Activated naive CD8-positive, alpha-beta T cell treated with anti-CD3 and anti-CD28 coated beads, Interleukin-2, amount 50 U/mL, for 24 hours (primary cell): Measurements from ENCODE around the gene ATP2A3.

Source experiments
- ATAC-seq: fragments of 150-1000 bp; cut with Tn5 transposase; one replicate; pipeline ENCODE4 v1.10.0; 2021
- DNase-seq: peaks from one replicate; pipeline ENCODE4 v3.0.0; 2021
- H3K27ac Mint-ChIP-seq: one replicate; pipeline ENCODE4 v1.8.0; 2021; ENCODE audit warnings: mild to moderate bottlenecking, mixed read lengths
- H3K27me3 Mint-ChIP-seq: one replicate; pipeline ENCODE4 v1.8.0; 2021; ENCODE audit warnings: mixed read lengths
- H3K36me3 Mint-ChIP-seq: one replicate; pipeline ENCODE4 v1.8.0; 2021; ENCODE audit warnings: low read depth, mixed read lengths
- H3K4me1 Mint-ChIP-seq: one replicate; pipeline ENCODE4 v1.8.0; 2021; ENCODE audit warnings: mixed read lengths
- H3K4me3 Mint-ChIP-seq: one replicate; pipeline ENCODE4 v1.8.0; 2021; ENCODE audit warnings: mild to moderate bottlenecking, moderate library complexity, mixed read lengths
- H3K9me3 Mint-ChIP-seq: one replicate; pipeline ENCODE4 v1.8.0; 2021; ENCODE audit warnings: mixed read lengths

Gene ATP2A3

DNA sequence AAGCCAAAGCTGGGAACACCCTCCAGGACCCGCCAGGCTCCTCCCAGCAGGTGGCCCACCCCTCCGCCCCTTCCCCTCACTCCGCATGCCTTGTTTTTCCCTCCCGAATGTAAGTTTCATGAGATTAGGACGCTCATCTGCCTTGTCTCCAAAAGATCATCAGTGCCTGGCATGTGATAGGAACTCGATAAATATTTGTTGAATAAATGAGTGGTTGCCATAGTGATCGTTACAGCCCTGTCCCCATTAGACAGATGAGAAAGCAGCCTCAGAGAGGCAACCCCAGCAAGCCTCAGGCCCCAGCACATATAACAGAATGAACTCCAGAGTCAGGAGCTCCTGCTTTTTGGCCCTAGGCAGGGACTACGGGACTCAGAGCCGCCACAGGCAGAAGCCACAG, 76.4 kb downstream of the ATP2A3 start:
- no peaks in the 10 kb centered on the region for H3K9me3 Mint-ChIP-seq
- ATAC-seq: no peak
- no peaks in the 10 kb centered on the region for H3K27me3 Mint-ChIP-seq
- H3K4me3 Mint-ChIP-seq: no peak overlapping the region
- H3K36me3 Mint-ChIP-seq: no peaks in the 10 kb centered on the region
- H3K27ac Mint-ChIP-seq: no peak overlapping the region
- DNase-seq: no peak
- H3K4me1 Mint-ChIP-seq: peaks cover 38% of the 10 kb centered on the region

DNA sequence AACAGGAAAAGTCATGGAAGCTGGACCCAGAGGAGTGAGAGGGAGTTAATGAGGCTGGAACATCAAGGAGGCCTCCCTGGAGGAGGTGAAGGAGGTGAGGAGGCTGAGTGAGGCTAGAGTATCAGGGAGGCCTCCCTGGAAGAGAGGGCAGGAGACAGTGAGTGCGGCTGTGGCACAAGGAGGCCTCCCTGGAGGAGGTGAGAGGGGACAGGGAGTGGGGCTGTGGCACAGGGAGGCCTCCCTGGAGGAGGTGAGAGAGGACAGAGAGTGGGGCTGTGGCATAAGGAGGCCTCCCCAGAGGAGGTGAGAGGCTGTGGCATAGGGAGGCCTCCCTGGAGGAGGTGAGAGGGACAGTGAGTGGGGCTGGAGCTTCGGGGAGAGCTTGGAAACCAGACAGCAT, 76.8 kb downstream of the ATP2A3 start:
- Mint-ChIP-seq H3K27ac (peak overlapping the region; percentile 56), H3K4me1 (peaks cover 38% of the 10 kb centered on the region), H3K4me3 (no peak overlapping the region), H3K9me3 (no peaks in the 10 kb centered on the region), H3K27me3 (no peaks in the 10 kb centered on the region), H3K36me3 (no peaks in the 10 kb centered on the region)
- no peak for ATAC-seq
- no peak for DNase-seq

DNA sequence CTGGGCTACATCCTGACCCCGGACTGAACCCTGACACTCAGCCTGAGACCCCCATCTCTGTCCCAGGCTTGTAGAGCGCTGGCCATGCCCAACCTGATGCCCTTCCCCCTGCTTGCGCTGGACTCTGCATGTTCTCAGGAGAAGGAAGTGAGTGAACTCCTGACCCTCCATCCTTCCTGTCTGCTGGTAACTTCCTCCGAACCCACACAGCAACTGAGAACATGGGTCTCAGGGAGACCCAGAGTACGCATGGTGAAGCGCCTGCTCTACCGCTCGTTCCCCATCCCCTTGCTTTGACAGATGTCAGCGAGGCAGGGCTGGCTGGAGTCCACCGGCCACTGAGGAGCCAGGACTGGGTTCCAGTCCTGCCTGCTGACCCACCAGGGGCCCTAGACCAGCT, 77.5 kb downstream of the ATP2A3 start:
- no peak overlapping the region for H3K4me3 Mint-ChIP-seq
- DNase-seq (no peak), ATAC-seq (no peak)
- no peaks in the 10 kb centered on the region for H3K27me3 Mint-ChIP-seq
- H3K9me3 Mint-ChIP-seq: no peaks in the 10 kb centered on the region
- peaks cover 35% of the 10 kb centered on the region for H3K4me1 Mint-ChIP-seq
- no peaks in the 10 kb centered on the region for H3K36me3 Mint-ChIP-seq
- no peak overlapping the region for H3K27ac Mint-ChIP-seq

DNA sequence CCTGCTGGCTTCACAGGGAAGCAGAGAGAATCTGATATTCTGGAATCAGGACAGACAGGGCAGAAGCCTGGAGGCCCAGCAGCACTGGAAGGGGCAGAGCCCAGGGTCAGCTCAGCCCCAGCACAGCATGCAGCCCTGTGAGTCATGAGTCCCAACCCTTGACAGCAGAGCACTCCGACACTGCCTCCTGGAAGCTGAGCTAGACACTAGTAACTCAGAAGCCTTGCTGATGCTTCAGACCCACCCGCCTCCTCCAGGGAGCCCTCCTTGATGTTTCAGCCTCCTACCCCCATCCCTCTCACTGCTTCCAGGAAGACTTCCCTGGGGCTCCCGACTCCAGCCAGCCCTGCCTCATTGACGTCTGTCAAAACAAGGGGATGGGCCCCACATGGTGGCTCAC, 78.3 kb downstream of the ATP2A3 start:
- Mint-ChIP-seq H3K36me3 (no peaks in the 10 kb centered on the region), H3K27ac (no peak overlapping the region), H3K4me3 (no peak overlapping the region), H3K27me3 (no peaks in the 10 kb centered on the region), H3K9me3 (no peaks in the 10 kb centered on the region), H3K4me1 (peaks cover 27% of the 10 kb centered on the region)
- no peak for ATAC-seq
- DNase-seq: no peak

DNA sequence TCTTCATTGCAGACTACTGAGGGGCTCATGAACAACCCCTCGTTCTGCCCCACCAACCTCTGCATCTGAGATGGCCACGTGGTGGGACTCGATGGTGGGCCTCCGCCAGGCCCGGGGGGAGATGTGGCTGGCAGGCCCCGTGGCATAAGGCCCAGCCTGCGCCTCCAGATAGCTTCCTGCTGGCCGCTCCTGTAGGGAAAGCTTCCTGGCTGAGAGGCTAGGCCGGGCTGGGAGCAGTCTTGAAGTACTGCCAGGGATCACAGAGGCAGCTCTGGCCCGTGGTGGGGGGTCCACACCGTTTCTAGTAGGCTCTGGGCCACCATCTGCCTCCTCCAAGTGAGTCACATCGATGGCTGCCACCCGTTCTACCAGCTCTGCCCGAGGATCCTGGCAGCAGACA, 79.0 kb downstream of the ATP2A3 start:
- Mint-ChIP-seq H3K27me3 (no peaks in the 10 kb centered on the region), H3K27ac (no peak overlapping the region), H3K4me1 (peaks cover 22% of the 10 kb centered on the region), H3K9me3 (no peaks in the 10 kb centered on the region), H3K36me3 (no peaks in the 10 kb centered on the region), H3K4me3 (no peak overlapping the region)
- ATAC-seq (no peak), DNase-seq (no peak)

DNA sequence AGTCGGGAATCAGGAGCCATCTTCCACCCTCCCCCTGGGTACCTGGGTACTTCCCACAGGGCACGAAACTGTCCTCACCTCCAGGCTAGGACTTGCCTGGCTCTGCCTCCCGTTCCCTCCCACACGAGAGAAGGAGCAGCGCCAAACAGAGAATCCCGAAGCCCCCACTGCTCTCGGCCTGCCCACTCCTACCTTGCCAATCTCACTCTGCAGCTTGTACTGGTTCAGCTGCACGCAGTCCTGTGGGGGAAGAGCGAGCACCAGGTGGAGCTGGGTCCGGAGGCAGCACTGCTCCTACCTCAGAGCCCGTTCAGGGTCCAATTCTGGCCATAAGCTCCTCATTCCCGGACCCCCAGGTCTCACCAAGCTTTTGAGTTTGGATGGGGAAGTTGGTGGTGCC, 80.0 kb downstream of the ATP2A3 start:
- ATAC-seq: no peak
- no peak overlapping the region for H3K4me3 Mint-ChIP-seq
- no peak for DNase-seq
- no peaks in the 10 kb centered on the region for H3K36me3 Mint-ChIP-seq
- H3K9me3 Mint-ChIP-seq: no peaks in the 10 kb centered on the region
- H3K27ac Mint-ChIP-seq: no peak overlapping the region
- H3K27me3 Mint-ChIP-seq: no peaks in the 10 kb centered on the region
- H3K4me1 Mint-ChIP-seq: peaks cover 16% of the 10 kb centered on the region

DNA sequence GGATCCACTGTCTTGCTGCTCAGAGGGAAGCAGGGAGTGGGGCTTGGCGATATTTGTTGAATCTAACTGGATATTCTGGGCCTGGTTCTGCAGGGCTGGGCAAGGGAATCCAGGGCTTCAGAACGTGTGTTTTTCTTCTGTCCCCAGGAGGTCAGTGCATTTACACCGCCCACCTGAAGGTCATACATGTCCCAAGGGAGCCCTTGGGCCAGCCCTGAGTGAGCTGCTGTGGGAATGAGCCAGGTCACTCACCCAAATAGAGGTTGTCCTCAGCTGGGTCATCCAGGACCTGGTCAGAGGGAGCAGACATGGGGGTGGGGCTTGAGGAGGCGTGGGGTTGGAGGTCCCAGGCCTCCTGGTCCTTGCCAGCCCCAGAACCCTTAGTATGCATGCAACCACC, 82.0 kb downstream of the ATP2A3 start:
- H3K4me3 Mint-ChIP-seq: no peak overlapping the region
- no peaks in the 10 kb centered on the region for H3K9me3 Mint-ChIP-seq
- peaks cover 10% of the 10 kb centered on the region for H3K4me1 Mint-ChIP-seq
- ATAC-seq (no peak), DNase-seq (no peak)
- no peaks in the 10 kb centered on the region for H3K36me3 Mint-ChIP-seq
- no peaks in the 10 kb centered on the region for H3K27me3 Mint-ChIP-seq
- no peak overlapping the region for H3K27ac Mint-ChIP-seq

DNA sequence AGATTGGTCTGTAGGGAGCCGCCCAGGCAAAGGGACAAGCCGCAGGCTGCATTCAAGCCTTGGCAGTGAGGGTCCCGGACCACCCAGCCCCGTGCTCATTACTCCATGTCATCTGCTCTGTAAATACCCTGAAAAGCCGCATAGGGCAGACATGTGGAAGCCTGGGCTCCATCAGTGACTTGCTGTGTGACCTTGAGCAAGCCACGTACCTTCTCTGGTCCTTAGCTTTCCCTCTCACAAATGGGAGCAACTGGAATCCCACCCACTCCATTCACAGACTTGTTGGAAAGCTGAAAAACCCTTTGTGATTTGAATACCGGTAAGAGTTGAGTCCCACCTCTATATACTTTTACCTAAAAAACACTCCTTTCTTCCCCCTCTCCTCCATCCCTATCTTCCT, 83.3 kb downstream of the ATP2A3 start:
- no peak for ATAC-seq
- Mint-ChIP-seq H3K36me3 (peaks cover 1% of the 10 kb centered on the region), H3K27ac (no peak overlapping the region)

DNA sequence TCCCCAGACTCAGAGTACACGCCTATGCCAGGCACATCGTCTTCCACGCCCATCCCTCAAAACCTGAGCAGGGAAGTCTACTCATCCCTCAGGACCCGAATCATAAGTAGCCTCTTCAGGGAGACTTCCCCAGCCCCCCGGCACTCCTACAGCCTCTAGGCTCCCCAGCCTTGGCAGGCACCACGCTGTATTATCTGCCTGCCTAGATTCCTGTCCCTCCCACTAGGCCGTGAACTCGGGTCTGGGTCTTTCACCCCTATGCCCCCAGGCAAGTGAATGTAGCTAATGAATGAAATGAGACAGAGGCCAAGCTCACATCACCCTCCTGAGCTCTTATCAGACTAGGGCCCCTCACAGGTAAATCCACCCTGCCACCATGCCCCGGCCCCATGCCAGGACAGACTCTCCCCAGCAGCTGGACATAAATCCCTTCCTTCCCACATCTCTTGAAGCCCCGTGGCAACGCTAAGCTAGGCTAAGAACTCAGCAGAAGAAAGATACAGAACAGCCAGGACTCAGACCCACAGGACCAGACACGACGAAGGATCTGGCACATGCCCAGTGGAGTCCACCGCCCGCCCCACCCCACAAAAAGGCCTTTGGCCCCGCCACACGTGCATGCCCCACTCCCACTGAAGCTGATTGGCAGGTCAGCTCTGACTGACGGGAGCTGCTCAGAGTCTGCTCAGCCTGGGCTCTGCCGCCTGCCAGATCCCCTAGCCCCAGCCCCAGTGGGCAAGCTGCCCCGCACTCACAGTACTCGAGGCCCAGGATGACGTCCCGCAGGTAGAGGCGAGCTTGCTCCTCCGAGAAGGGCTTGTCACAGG, 84.4 kb downstream of the ATP2A3 start:
- H3K27me3 Mint-ChIP-seq: no peaks in the 10 kb centered on the region
- H3K36me3 Mint-ChIP-seq: peaks cover 7% of the 10 kb centered on the region
- no peak overlapping the region for H3K4me3 Mint-ChIP-seq
- ATAC-seq (no peak), DNase-seq (no peak)
- no peaks in the 10 kb centered on the region for H3K9me3 Mint-ChIP-seq
- no peaks in the 10 kb centered on the region for H3K4me1 Mint-ChIP-seq
- no peak overlapping the region for H3K27ac Mint-ChIP-seq

More for the DNA sequence above, 83.3 kb downstream of the ATP2A3 start:
- Mint-ChIP-seq H3K4me3 (no peak overlapping the region), H3K4me1 (no peaks in the 10 kb centered on the region), H3K27me3 (no peaks in the 10 kb centered on the region), H3K9me3 (no peaks in the 10 kb centered on the region)
- DNase-seq: no peak

DNA sequence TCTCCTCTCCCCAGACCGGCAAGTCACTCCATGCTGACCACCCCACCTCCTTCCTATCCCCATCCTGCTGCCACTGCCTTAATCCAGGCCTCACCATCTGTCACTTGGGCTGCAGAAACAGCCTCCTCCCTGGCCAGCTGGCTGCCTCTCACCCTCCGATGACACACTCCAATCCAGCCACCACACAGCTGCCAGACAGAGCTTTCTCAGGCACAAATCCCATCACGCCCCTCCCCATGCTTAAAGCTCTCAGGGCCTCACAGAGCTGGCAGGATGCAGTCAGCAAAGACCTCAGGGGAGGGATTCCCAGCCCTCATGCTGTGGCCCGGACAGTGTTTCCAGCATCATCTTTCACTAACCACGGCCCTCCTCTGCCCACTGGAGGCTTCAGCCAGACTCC, 85.1 kb downstream of the ATP2A3 start:
- no peaks in the 10 kb centered on the region for H3K9me3 Mint-ChIP-seq
- H3K4me1 Mint-ChIP-seq: no peaks in the 10 kb centered on the region
- no peaks in the 10 kb centered on the region for H3K27me3 Mint-ChIP-seq
- peaks cover 7% of the 10 kb centered on the region for H3K36me3 Mint-ChIP-seq
- H3K4me3 Mint-ChIP-seq: no peak overlapping the region
- ATAC-seq (no peak), DNase-seq (no peak)
- H3K27ac Mint-ChIP-seq: no peak overlapping the region

DNA sequence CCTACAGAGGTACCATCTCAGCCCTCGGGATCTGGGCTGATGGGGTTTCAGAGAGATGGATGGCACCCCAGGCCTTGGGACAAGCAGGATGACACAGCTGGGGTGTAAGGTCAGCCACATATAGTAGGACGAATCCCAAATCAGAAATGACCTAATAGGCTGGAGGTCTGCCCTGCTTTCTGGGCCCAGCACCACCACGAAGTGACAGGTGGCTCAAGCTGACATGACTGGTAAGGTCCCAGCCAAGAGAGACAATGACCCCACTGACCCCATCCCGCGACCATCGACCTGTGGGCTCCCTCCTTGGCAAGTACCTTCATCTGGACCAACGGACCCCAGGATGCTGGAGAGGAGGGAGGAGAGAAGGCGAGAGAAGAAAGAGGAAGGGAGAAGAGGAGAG, 87.0 kb downstream of the ATP2A3 start:
- Mint-ChIP-seq H3K27me3 (no peaks in the 10 kb centered on the region), H3K36me3 (peaks cover 10% of the 10 kb centered on the region), H3K4me1 (no peaks in the 10 kb centered on the region), H3K27ac (no peak overlapping the region), H3K4me3 (no peak overlapping the region), H3K9me3 (no peaks in the 10 kb centered on the region)
- ATAC-seq (peak; percentile 16), DNase-seq (no peak)

DNA sequence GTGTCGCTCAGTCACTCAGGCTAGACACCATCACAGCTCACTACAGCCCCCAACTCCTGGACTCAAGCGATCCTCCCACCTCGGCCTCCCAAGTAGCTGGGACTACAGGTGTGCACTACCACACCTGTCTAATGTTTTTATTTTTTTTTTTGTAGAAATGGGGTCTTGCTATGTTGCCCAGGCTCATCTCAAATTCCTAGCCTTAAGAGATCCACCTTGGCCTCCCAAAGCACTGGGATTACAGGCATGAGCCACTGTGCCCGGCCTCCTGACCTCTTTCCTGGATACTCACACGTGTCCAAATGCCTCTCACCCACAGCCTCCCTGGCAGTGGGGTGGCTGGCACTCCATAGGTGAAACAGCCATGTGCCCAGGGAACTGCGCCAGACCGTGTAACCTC, 88.9 kb downstream of the ATP2A3 start:
- no peak for DNase-seq
- Mint-ChIP-seq H3K27ac (no peak overlapping the region), H3K4me1 (no peaks in the 10 kb centered on the region), H3K4me3 (no peak overlapping the region), H3K9me3 (no peaks in the 10 kb centered on the region), H3K36me3 (peaks cover 10% of the 10 kb centered on the region), H3K27me3 (no peaks in the 10 kb centered on the region)
- ATAC-seq: no peak
